MCF 10A (cell line): ENCODE results near the gene LYVE1. TPM values are rescaled to one million over a fixed set of nuclear protein-coding genes. Genes with fewer than 3 reads are reported as not detected.

Source experiments
- BruUV-seq: library from RNA; stranded (reverse); fragments of 400-500 nt; replicated peaks from 2 replicates; lab custom pipeline; 2021; lab: Mats Ljungman, UMichigan
- CTCF ChIA-PET: fragments of 300-600 bp; sonication (Branson Sonifier 250); formaldehyde crosslinking; extraction: SDS; loops from one replicate; lab custom pipeline; 2021; ENCODE audit warnings: antibody characterized with exemption, inconsistent platforms; lab: Yijun Ruan, JAX
- POLR2A ChIA-PET: fragments of 300-600, 350-650 bp; sonication (Branson Sonifier 250); formaldehyde crosslinking; extraction: SDS; loops from one replicate; lab custom pipeline; 2020; ENCODE audit warnings: antibody characterized with exemption, inconsistent platforms; lab: Yijun Ruan, JAX
- DNase-seq: peaks from one replicate; pipeline ENCODE4 v3.0.0-alpha.2; 2018; ENCODE audit not compliant: unreplicated experiment
- H3K27ac Mint-ChIP-seq: one replicate; pipeline ENCODE4 v1.8.0; 2022; ENCODE audit warnings: mild to moderate bottlenecking, low read depth, mixed read lengths; ENCODE audit not compliant: unreplicated experiment
- H3K27me3 Mint-ChIP-seq: one replicate; pipeline ENCODE4 v1.8.0; 2022; ENCODE audit warnings: mixed read lengths; ENCODE audit not compliant: insufficient read depth, unreplicated experiment
- H3K36me3 Mint-ChIP-seq: one replicate; pipeline ENCODE4 v1.8.0; 2022; ENCODE audit warnings: mild to moderate bottlenecking, moderate library complexity, mixed read lengths; ENCODE audit not compliant: insufficient read depth, unreplicated experiment
- H3K4me1 Mint-ChIP-seq: one replicate; pipeline ENCODE4 v1.8.0; 2022; ENCODE audit warnings: mixed read lengths; ENCODE audit not compliant: insufficient read depth, unreplicated experiment
- H3K4me3 Mint-ChIP-seq: one replicate; pipeline ENCODE4 v1.8.0; 2022; ENCODE audit warnings: mild to moderate bottlenecking, moderate library complexity, mixed read lengths; ENCODE audit not compliant: unreplicated experiment
- H3K9me3 Mint-ChIP-seq: one replicate; pipeline ENCODE4 v1.8.0; 2022; ENCODE audit warnings: mixed read lengths; ENCODE audit not compliant: unreplicated experiment
- CTCF ChIP-seq: fragments of 200-600 bp; IDR thresholded peaks from one replicate; pipeline ENCODE4 v1.8.0; 2022; ENCODE audit warnings: antibody characterized with exemption, mild to moderate bottlenecking; ENCODE audit not compliant: unreplicated experiment
- intact Hi-C: fragments of 100-400 bp; cut with micrococcal nuclease; formaldehyde crosslinking; loops from 2 replicates; pipeline ENCODE4 v1.14.1; 2022
- total RNA-seq: library from RNA; stranded (reverse); gene quantifications from 2 replicates; pipeline ENCODE4 v1.2.3, GENCODE V29; 2022

Gene LYVE1
- total RNA-seq, 1 experiment from 2014 or later: not detected

- no peaks in the 10 kb centered on the region for H3K9me3 Mint-ChIP-seq
- no peak for TF ChIP-seq CTCF
- H3K4me1 Mint-ChIP-seq: peaks cover 33% of the 10 kb centered on the region
- DNase-seq: peak; percentile 52
- no TSS peak for BruUV-seq
- H3K36me3 Mint-ChIP-seq: no peaks in the 10 kb centered on the region
- H3K27me3 Mint-ChIP-seq: no peaks in the 10 kb centered on the region
- H3K4me3 Mint-ChIP-seq: no peak overlapping the region
- CTCF ChIA-PET: interaction anchor here (0.6 to 2.0 kb wide), 4 partner anchors 9 to 860 kb away, joined by 3 to 9 read pairs (median 4); partner anchors contain the start of gene RNF141
- H3K27ac Mint-ChIP-seq: peak overlapping the region; percentile 92
- POLR2A ChIA-PET: interaction anchor here (0.6 to 2.6 kb wide), 16 partner anchors 9 to 841 kb away, joined by 3 to 20 read pairs (median 4); partner anchors contain the start of genes AMPD3, EIF4G2 and RNF141
- intact Hi-C loops: no loop called here
These were observed 25.9 kb upstream of the LYVE1 start for GRCh38 chr11:10594407-10594806.

- intact Hi-C loops: no loop called here
- no peaks in the 10 kb centered on the region for H3K36me3 Mint-ChIP-seq
- CTCF ChIA-PET: interaction anchor here (1.0 to 1.6 kb wide), 3 partner anchors 25 to 52 kb away, joined by 3 to 4 read pairs (median 4); partner anchors contain the start of gene RNF141
These were observed 23.9 kb upstream of the LYVE1 start for GRCh38 chr11:10592331-10592730.

GRCh38 chr11:10591741-10592140, 23.3 kb upstream of the LYVE1 start:
- Mint-ChIP-seq H3K27me3 (no peaks in the 10 kb centered on the region), H3K36me3 (peaks cover 4% of the 10 kb centered on the region), H3K9me3 (no peaks in the 10 kb centered on the region), H3K4me3 (no peak overlapping the region), H3K4me1 (peaks cover 48% of the 10 kb centered on the region), H3K27ac (peak overlapping the region; percentile 90)
- no peak for TF ChIP-seq CTCF
- BruUV-seq: no TSS peak
- ChIA-PET POLR2A (interaction anchor here (1.3 to 4.6 kb wide), 5 partner anchors 14 to 137 kb away, joined by 4 to 32 read pairs (median 5); partner anchors contain the start of genes AMPD3 and RNF141), CTCF (interaction anchor here (1.0 to 1.3 kb wide), 2 partner anchors 26 to 51 kb away, joined by 3 to 4 read pairs; partner anchors contain the start of gene RNF141)
- no peak for DNase-seq
- intact Hi-C loops: no loop called here

More at GRCh38 chr11:10592331-10592730, 23.9 kb upstream of the LYVE1 start:
- peak overlapping the region; percentile 90 for H3K27ac Mint-ChIP-seq
- POLR2A ChIA-PET: interaction anchor here (0.6 to 4.6 kb wide), 8 partner anchors 12 to 138 kb away, joined by 3 to 32 read pairs (median 6); partner anchors contain the start of genes AMPD3 and RNF141
- peak; percentile 72 for DNase-seq
- H3K4me1 Mint-ChIP-seq: peaks cover 44% of the 10 kb centered on the region
- H3K4me3 Mint-ChIP-seq: no peak overlapping the region
- no peaks in the 10 kb centered on the region for H3K9me3 Mint-ChIP-seq
- no peaks in the 10 kb centered on the region for H3K27me3 Mint-ChIP-seq
- no peak for TF ChIP-seq CTCF
- no TSS peak for BruUV-seq

GRCh38 chr11:10590218-10590915, 21.9 kb upstream of the LYVE1 start:
- H3K36me3 Mint-ChIP-seq: peaks cover 4% of the 10 kb centered on the region
- CTCF ChIA-PET: interaction anchor here (0.5 to 0.8 kb wide), 2 partner anchors 60 to 389 kb away, joined by 3 to 5 read pairs; no protein-coding TSS in a partner anchor
- intact Hi-C loops: no loop called here
- no peak overlapping the region for H3K4me3 Mint-ChIP-seq
- TF ChIP-seq CTCF: no peak
- POLR2A ChIA-PET: interaction anchor here (1.4 to 4.6 kb wide), 2 partner anchors 50 to 102 kb away, joined by 5 to 32 read pairs; partner anchors contain the start of gene RNF141
- H3K4me1 Mint-ChIP-seq: peaks cover 45% of the 10 kb centered on the region
- H3K9me3 Mint-ChIP-seq: no peaks in the 10 kb centered on the region
- H3K27me3 Mint-ChIP-seq: no peaks in the 10 kb centered on the region
- BruUV-seq: no TSS peak
- DNase-seq: no peak
- no peak overlapping the region for H3K27ac Mint-ChIP-seq
